Measurements from ENCODE around the gene SIAH1. TPM values are rescaled to one million over a fixed set of nuclear protein-coding genes. Genes with fewer than 3 reads are reported as not detected.

SIAH1 gene
- total RNA-seq, 1 experiment from 2014 or later, result 22.7 TPM

GRCh38 chr16:48342591-48342990 is 42.6 kb downstream of the SIAH1 start:
- Histone ChIP-seq H3K79me2 (ENCODE audit: insufficient read depth, low read length) (no peaks in the 10 kb centered on the region), H3K4me1 (ENCODE audit: control insufficient read depth in 1 of 2, insufficient read depth in 2 of 2, low read length in 2 of 2) (no peaks in the 10 kb centered on the region), H3K36me3 (ENCODE audit: control insufficient read depth in 1 of 2, insufficient read depth in 2 of 2, low read length in 2 of 2) (0 out of 4 replicates have a peak, but pooled peaks cover 0 to 3% of the 10 kb centered on the region in 2 experiments), H3K4me3 (replicated peaks in 1 of 2; ENCODE audit: low read depth in 1 of 2, low read length in 2 of 2) (no peak overlapping the region), H2AFZ (ENCODE audit: low read depth, low read length, poor library complexity, severe bottlenecking) (no peak overlapping the region), H3K9me2 (ENCODE audit: insufficient read depth) (no peaks in the 10 kb centered on the region), H3K4me2 (ENCODE audit: low read length) (no peak overlapping the region), H3K27ac (ENCODE audit: low read depth, low read length) (no peak overlapping the region), H3K9me3 (ENCODE audit: control insufficient read depth in 1 of 2, insufficient read depth in 1 of 2, low read depth in 1 of 2, low read length in 2 of 2) (no peaks in the 10 kb centered on the region), H4K20me1 (ENCODE audit: insufficient read depth) (no peaks in the 10 kb centered on the region; the same call in 1 of the 2 replicates), H3K9ac (ENCODE audit: low read length) (no peak overlapping the region), H3K27me3 (ENCODE audit: insufficient read depth, low read length) (no peaks in the 10 kb centered on the region)
- RAD21 ChIA-PET (ENCODE audit: low non-redundant PET in 1 of 2, low total read pairs in 2 of 2, uncharacterized antibody in 2 of 2, unreplicated experiment in 2 of 2), result no interaction called here
- ATAC-seq (no peak), DNase-seq (ENCODE audit: low read depth, low spot score) (no peak)
- no TSS peak for BruUV-seq (replicated peaks)
- TF ChIP-seq SRF (IDR thresholded peaks at IDR 0.05; ENCODE audit: low read depth) (no peak), JUND (IDR thresholded peaks at IDR 0.05) (no peak), EZH2 (IDR thresholded peaks at IDR 0.05) (no peak), RAD21 (IDR thresholded peaks at IDR 0.05; ENCODE audit: low read depth) (no peak), TCF7L2 (IDR thresholded peaks at IDR 0.05; ENCODE audit: borderline replicate concordance, extremely low read depth, insufficient read depth, insufficient read length) (no peak), CTCF (IDR thresholded peaks at IDR 0.05 in 2 of 3, conservative IDR thresholded peaks at IDR 0.05 in 1 of 3; ENCODE audit: borderline replicate concordance in 1 of 3, insufficient read depth in 1 of 3, low read depth in 2 of 3, low read length in 2 of 3) (no peak), ATF3 (IDR thresholded peaks at IDR 0.05) (no peak), MAX (IDR thresholded peaks at IDR 0.05) (no peak), ZNF274 (IDR thresholded peaks at IDR 0.05; ENCODE audit: low read depth, low read length) (no peak), ELF1 (IDR thresholded peaks at IDR 0.05; ENCODE audit: borderline replicate concordance, low read depth) (no peak), EGR1 (IDR thresholded peaks at IDR 0.05; ENCODE audit: low read depth) (no peak), ZFX (IDR thresholded peaks at IDR 0.05) (no peak), CEBPB (IDR thresholded peaks at IDR 0.05; ENCODE audit: low read depth) (no peak), CBX3 (IDR thresholded peaks at IDR 0.05; ENCODE audit: low read depth) (no peak), POLR2A (IDR thresholded peaks at IDR 0.05; ENCODE audit: borderline replicate concordance, extremely low read depth, insufficient read depth, insufficient read length) (no peak), SIN3A (IDR thresholded peaks at IDR 0.05; ENCODE audit: low read depth) (no peak), FOSL1 (IDR thresholded peaks at IDR 0.05; ENCODE audit: low read depth) (no peak), POLR2AphosphoS5 (IDR thresholded peaks at IDR 0.05; ENCODE audit: low read depth, low read length) (no peak)
- intact Hi-C loops (cut with micrococcal nuclease), result no loop called here
- POLR2A ChIA-PET, result no interaction called here
- CTCF ChIA-PET, result interaction anchor here (0.6 kb wide), 1 partner anchor 11 kb away, joined by 3 read pairs; no protein-coding TSS in a partner anchor
